NCI-H1930 (cell line): Measurements from ENCODE around the gene ADCY7.

ENCODE experiments used
- DNase-seq, 2 experiments: peaks; one replicate each; lab custom pipeline; 2025; lab: John Stamatoyannopoulos, UW

The ADCY7 gene

GRCh38 chr16:50298591-50299507 lies 32.5 kb downstream of the ADCY7 start:
- DNase-seq = no peak

DNA sequence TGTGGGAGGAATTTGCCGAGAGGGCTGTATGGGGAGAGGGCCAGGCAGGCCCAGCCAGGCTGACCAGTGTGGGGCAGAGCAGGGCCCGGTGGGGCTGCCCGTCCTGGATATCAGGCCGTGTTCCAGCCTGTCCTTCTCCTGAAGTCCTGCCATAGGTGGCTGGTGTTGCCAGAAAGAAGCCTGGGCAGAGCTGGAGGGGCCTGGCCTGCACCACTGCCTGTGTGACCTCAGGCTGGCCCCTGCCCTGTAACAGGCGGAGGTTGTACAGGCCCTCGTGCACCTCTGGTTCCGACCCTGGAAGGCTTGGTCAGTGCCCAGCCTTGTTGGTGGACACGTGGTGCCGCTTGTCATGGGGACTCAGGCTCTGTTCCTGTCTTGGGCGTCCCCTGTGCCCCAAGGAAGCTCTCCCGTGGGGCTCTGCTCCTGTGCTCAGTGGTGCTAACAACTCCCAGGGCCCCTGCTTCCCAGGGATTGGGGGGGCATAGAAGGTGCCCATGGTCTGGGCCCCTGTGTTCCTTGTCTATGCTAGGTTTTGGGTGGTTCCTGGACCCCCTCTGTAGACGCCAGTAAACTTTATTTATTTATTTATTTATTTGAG lies 33.3 kb downstream of the ADCY7 start:
- no peak for DNase-seq

- DNase-seq = no peak
These were observed 34.7 kb downstream of the ADCY7 start for GRCh38 chr16:50300942-50301625.

- DNase-seq = no peak
These were observed 35.5 kb downstream of the ADCY7 start for GRCh38 chr16:50301626-50302471.

GRCh38 chr16:50302472-50303005 lies 36.2 kb downstream of the ADCY7 start:
- DNase-seq = no peak

DNA sequence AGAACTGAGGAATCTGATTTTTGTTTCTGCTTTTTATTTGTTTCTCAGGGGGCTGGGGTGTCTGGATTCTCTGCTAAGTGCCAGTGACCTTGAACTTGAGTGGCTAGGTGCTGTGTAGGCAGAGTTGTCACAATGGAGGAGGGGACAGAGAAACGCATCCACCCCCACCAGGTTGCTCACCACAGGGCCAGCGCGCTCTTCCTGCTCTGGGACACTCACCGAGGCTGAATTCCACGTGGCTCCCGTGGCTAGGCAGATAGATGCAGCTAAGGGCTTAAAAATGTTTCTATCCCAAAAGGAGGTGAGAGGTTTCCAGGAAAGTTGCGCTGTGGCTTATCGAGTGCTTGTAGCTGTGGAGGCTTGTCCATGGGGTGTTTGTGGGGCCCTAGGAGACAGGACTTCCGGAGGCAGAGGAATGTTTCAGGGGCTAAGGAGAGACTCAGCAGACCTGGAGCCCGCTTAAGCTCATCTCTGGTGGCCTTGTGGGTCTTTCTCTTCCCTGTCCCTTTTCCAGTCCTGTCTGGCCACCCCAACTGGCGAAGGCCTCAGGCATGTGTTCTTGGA lies 36.8 kb downstream of the ADCY7 start:
- no peak for DNase-seq

DNA sequence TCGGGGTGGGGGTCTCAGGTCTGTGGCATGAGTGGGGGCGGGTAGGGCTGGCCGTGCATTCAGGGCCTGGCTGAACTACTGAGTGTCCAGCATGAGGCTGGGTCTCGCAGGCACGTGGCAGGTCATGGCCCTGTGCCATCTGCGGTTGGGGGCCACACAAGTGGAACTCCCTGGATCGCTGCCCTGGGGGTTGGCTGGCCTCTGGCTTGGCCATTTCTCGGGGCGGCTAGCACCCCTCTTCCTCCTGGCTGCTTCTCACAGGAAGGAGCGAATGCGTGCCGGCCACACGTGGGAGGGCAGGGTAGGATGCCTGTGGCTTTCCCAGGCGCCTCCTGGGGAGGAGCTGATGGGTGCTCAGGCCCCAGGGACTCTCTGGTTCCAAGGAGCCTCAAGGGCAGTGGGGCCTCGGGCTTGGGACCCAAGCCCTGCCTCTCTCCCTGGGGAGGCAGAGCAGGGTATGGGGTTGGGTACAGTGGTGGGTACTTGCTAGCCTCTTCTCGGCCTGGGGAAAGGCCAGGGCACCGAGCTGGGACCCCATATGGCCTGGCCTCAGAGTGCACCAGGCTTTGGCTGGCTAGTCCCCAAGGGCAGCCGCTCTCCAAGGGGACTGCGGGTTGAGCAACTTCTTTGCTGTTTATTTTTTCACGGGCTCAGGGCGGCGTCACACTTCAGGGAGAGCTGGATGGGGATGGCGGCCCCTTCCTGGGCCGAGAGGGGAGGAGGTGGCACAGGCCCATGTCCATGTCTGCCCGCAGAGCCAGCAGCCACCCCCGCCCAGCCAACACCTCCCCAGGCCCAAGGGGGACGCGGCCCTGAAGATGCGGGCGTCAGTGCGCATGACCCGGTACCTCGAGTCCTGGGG lies 37.5 kb downstream of the ADCY7 start:
- DNase-seq = no peak

DNA sequence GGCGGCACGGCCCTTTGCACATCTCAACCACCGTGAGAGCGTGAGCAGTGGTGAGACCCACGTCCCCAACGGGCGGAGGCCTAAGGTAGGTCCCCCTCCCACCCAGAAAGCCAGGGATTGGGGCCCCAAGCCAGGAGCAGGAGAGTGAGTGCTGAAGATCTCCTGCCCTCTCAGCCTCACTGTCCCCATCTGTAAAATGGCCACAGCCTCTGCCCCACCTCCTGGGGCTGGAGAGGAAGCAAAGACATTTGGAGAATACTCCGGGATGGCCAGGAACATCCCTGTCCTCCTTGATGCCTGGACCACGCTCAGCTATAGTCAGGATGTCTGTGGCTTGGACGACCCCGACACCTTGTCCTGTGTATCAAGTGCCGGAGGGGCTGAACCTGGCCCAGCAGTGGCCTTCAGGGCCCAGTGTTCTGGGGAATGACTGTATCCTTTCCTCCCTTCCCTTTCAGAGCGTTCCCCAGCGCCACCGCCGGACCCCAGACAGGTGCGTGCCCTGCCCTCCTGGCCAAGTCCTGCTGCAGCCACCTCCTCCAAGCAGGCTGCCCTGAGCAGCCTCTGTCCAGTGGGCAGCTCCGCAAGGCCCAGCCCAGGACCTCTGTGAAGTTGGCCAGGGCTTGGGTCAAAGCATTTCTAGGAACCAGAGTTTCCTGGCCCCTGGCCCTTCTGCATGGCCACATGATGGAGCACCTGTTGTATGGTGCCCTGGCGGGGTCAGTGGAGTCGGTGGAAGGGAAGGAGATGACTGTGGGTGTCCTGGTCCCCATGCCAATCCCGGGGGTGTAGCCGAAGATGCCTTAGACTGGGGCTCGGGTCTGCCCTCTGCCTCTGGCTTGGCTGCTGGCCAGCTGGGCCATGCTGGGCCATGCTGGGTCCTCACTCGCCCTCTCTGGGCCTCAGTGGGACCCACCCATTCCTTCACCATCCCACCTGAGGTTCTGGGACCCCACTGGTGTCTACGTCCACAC lies 38.4 kb downstream of the ADCY7 start:
- no peak for DNase-seq

- DNase-seq = no peak
These were observed 39.2 kb downstream of the ADCY7 start for GRCh38 chr16:50305441-50306061.

DNA sequence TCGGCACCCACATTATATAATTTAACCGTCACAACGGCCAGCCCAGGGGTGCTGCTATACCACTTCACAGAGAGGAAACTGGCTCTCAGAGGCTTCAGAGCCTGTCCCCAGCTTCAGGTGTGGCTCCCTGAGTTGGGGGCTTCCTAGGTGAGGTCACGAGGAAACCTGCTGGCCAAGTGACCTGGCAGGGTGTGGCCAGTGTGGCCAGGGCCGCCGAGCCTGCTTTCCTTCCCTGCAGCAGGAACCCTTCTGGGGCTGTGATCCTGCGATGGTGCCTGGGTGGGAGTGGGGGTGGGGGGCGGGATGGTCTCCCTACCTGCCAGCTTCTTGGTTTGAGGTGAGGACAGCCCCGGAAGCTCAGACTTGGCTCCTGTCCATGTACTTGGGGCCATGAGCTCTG lies 39.9 kb downstream of the ADCY7 start:
- no peak for DNase-seq

- DNase-seq = no peak
These were observed 42.0 kb downstream of the ADCY7 start for GRCh38 chr16:50308237-50308965.

DNA sequence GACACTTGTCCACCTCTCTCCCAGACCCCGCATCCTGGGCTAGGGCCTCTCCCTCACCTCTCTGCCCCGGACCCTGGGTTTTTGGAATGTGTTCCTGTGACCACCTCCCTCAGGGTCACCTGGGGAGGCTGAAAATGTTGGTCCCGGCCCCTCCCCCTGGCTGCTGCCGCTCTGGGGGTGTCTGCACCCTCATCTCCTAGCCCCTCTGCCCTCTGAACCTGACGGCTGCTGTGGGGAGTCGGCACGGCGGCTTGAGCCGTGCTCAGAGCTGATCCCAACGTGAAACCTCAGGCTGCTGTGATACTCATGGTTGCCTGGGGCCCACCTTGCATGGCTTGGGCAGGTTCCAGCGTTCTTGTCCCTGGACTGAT lies 42.8 kb downstream of the ADCY7 start:
- DNase-seq = no peak

GRCh38 chr16:50309527-50310307 lies 43.4 kb downstream of the ADCY7 start:
- no peak for DNase-seq

GRCh38 chr16:50310308-50311133 lies 44.2 kb downstream of the ADCY7 start:
- no peak for DNase-seq

DNA sequence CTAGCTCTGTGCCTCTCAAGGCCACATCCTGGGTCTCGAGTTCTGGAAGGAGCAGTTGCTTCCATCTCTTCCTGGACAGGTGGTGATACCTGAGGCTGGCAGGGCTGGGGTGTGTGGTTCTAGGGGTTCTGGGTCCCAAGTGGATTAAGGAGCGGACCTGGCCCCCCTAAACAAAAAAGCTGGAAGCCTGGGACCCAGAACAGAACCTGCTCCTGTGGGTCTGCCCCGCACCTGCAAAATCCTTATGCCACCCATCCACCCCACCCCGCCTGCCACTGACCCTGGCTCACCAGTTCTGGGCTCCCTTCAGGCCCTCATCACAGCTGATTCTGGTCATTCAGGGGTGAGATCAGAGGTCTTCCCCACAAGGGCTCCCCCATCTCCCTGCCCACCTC lies 44.8 kb downstream of the ADCY7 start:
- no peak for DNase-seq

DNA sequence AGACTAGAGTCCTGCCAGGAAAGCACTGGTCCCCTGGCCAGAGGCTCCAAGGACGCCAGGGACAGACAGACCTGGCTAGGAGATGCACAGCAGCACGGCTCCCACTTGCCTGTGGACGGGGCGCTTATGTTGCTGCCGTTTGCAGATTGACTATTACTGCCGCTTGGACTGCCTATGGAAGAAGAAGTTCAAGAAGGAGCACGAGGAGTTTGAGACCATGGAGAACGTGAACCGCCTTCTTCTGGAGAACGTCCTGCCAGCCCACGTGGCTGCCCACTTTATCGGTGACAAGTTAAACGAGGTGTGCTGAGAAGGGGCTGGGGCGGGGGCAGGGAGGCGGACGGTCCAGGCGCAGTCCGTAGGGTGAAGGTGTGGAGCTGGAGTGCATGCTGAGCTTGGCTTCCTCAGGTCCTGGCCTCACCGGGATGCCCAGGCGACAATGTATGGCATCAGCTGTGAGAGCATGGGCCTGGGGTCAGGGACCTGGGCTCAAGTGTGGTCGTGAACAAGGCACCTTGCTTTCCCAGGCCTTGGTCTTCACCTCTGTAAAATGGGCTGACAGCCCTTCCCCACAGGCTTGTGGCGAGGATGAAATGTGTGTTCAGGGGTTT lies 45.6 kb downstream of the ADCY7 start:
- no peak for DNase-seq
